GM10248 (cell line): ENCODE measurements around the gene MED13L.

Source experiments
- CTCF ChIA-PET: fragments of 300-600 bp; sonication (Branson Sonifier 250); formaldehyde crosslinking; extraction: SDS; loops from one replicate; lab custom pipeline; 2021; ENCODE audit warnings: antibody characterized with exemption; lab: Yijun Ruan, JAX
- POLR2A ChIA-PET: fragments of 350-650 bp; sonication (Branson Sonifier 250); formaldehyde crosslinking; extraction: SDS; loops from one replicate; lab custom pipeline; 2020; ENCODE audit warnings: antibody characterized with exemption; lab: Yijun Ruan, JAX
- DNase-seq: peaks from one replicate; pipeline ENCODE4 v3.0.0; 2012; ENCODE audit errors: extremely low spot score
- CTCF ChIP-seq: IDR thresholded peaks from 2 replicates; pipeline ENCODE4 v1.5.1; 2012; ENCODE audit warnings: mild to moderate bottlenecking, low read depth; ENCODE audit errors: extremely low read depth, missing control alignments, control extremely low read depth

Gene MED13L

GRCh38 chr12:116259800-116260577 is 17.5 kb downstream of the MED13L start:
- ChIA-PET CTCF (interaction anchor here (3.3 kb wide), 1 partner anchor 12 kb away, joined by 15 read pairs; no protein-coding TSS in a partner anchor), POLR2A (no interaction called here)
- DNase-seq: no peak
- TF ChIP-seq CTCF: no peak

GRCh38 chr12:116257826-116258225 is 19.7 kb downstream of the MED13L start:
- DNase-seq: no peak
- ChIA-PET POLR2A (no interaction called here), CTCF (interaction anchor here (0.8 to 3.3 kb wide), 9 partner anchors 9 to 369 kb away, joined by 3 to 15 read pairs (median 4); partner anchors contain the start of gene MAP1LC3B2)
- no peak for TF ChIP-seq CTCF

GRCh38 chr12:116257215-116257614 is 20.3 kb downstream of the MED13L start:
- ChIA-PET CTCF (interaction anchor here (1.3 to 3.3 kb wide), 4 partner anchors 9 to 27 kb away, joined by 3 to 15 read pairs (median 8); no protein-coding TSS in a partner anchor), POLR2A (no interaction called here)
- DNase-seq: no peak
- no peak for TF ChIP-seq CTCF

- POLR2A ChIA-PET: no interaction called here
- CTCF ChIA-PET: interaction anchor here (1.0 kb wide), 1 partner anchor 11 kb away, joined by 3 read pairs; no protein-coding TSS in a partner anchor
- TF ChIP-seq CTCF: no peak
- no peak for DNase-seq
These were observed 27.6 kb downstream of the MED13L start for GRCh38 chr12:116249938-116250337.

- TF ChIP-seq CTCF: no peak
- DNase-seq: no peak
- CTCF ChIA-PET: interaction anchor here (1.0 to 2.6 kb wide), 5 partner anchors 9 to 31 kb away, joined by 3 to 15 read pairs (median 4); no protein-coding TSS in a partner anchor
- POLR2A ChIA-PET: no interaction called here
These were observed 28.6 kb downstream of the MED13L start for GRCh38 chr12:116248930-116249329.

- no peak for DNase-seq
- TF ChIP-seq CTCF: no peak
- CTCF ChIA-PET: interaction anchor here (1.0 to 2.6 kb wide), 6 partner anchors 10 to 251 kb away, joined by 3 to 15 read pairs (median 4); no protein-coding TSS in a partner anchor
- POLR2A ChIA-PET: no interaction called here
These were observed 29.1 kb downstream of the MED13L start for GRCh38 chr12:116248433-116248832.
